Measurements from ENCODE around the gene RHOXF2.
"Not testable (repeated sequence)": the region's sequence is repeated elsewhere in the genome, so short reads cannot be mapped to it uniquely, and the experiment has no call there.

Gene RHOXF2

GRCh38 chrX:120158313-120158712, at the start of gene RHOXF2:
RHOXF2 (plus strand) TSS chrX:120158613; CDS start chrX:120158751, 138 bp downstream.
- H3K9ac ChIP-seq (ENCODE audit: low read length); H3K27me3 ChIP-seq (ENCODE audit: control insufficient read depth in 1 of 2, insufficient read depth in 2 of 2, low read length in 2 of 2); H3K9me3 ChIP-seq (ENCODE audit: low read length); H3K27ac ChIP-seq (ENCODE audit: low read depth, low read length); H3K4me3 ChIP-seq (ENCODE audit: low read depth in 1 of 2, low read length in 2 of 2); H3K36me3 ChIP-seq (ENCODE audit: insufficient read depth, low read length); H3K4me1 ChIP-seq (ENCODE audit: insufficient read depth, low read length): not testable (repeated sequence)

GRCh38 chrX:120109378-120109777, 49.0 kb upstream of the RHOXF2 start:
- H3K36me3 ChIP-seq (ENCODE audit: insufficient read depth, low read length) = no peaks in the 10 kb centered on the region
- H3K27me3 ChIP-seq (ENCODE audit: control insufficient read depth in 1 of 2, insufficient read depth in 2 of 2, low read length in 2 of 2) = no peaks in the 10 kb centered on the region
- H3K27ac ChIP-seq (ENCODE audit: low read depth, low read length) = no peak overlapping the region
- H3K9me3 ChIP-seq (ENCODE audit: low read length) = no peaks in the 10 kb centered on the region
- no peak overlapping the region for H3K4me3 ChIP-seq (ENCODE audit: low read depth in 1 of 2, low read length in 2 of 2)
- H3K4me1 ChIP-seq (ENCODE audit: insufficient read depth, low read length) = no peaks in the 10 kb centered on the region
- H3K9ac ChIP-seq (ENCODE audit: low read length) = no peak overlapping the region

GRCh38 chrX:120111611-120112010, 46.8 kb upstream of the RHOXF2 start:
- no peaks in the 10 kb centered on the region for H3K36me3 ChIP-seq (ENCODE audit: insufficient read depth, low read length)
- no peak overlapping the region for H3K27ac ChIP-seq (ENCODE audit: low read depth, low read length)
- no peaks in the 10 kb centered on the region for H3K9me3 ChIP-seq (ENCODE audit: low read length)
- no peak overlapping the region for H3K4me3 ChIP-seq (ENCODE audit: low read depth in 1 of 2, low read length in 2 of 2)
- no peaks in the 10 kb centered on the region for H3K27me3 ChIP-seq (ENCODE audit: control insufficient read depth in 1 of 2, insufficient read depth in 2 of 2, low read length in 2 of 2)
- no peak overlapping the region for H3K9ac ChIP-seq (ENCODE audit: low read length)
- H3K4me1 ChIP-seq (ENCODE audit: insufficient read depth, low read length) = no peaks in the 10 kb centered on the region

GRCh38 chrX:120115438-120115963, 42.9 kb upstream of the RHOXF2 start, which contains the start of gene RHOXF1:
RHOXF1 (minus strand) TSS chrX:120115913; CDS start chrX:120115862, 51 bp downstream.
- Histone ChIP-seq H3K27ac (ENCODE audit: low read depth, low read length) (no peak within 1 kb of the TSS), H3K4me1 (ENCODE audit: insufficient read depth, low read length) (no peaks in the 10 kb centered on the region), H3K36me3 (ENCODE audit: insufficient read depth, low read length) (no peaks in the 10 kb centered on the region), H3K4me3 (ENCODE audit: low read depth in 1 of 2, low read length in 2 of 2) (no peak within 1 kb of the TSS), H3K9me3 (ENCODE audit: low read length) (no peaks in the 10 kb centered on the region), H3K9ac (ENCODE audit: low read length) (no peak within 1 kb of the TSS), H3K27me3 (ENCODE audit: control insufficient read depth in 1 of 2, insufficient read depth in 2 of 2, low read length in 2 of 2) (no peaks in the 10 kb centered on the region)

GRCh38 chrX:120120223-120120622, 38.2 kb upstream of the RHOXF2 start:
- Histone ChIP-seq H3K27me3 (ENCODE audit: control insufficient read depth in 1 of 2, insufficient read depth in 2 of 2, low read length in 2 of 2) (no peaks in the 10 kb centered on the region), H3K4me3 (ENCODE audit: low read depth in 1 of 2, low read length in 2 of 2) (no peak overlapping the region), H3K36me3 (ENCODE audit: insufficient read depth, low read length) (no peaks in the 10 kb centered on the region), H3K9ac (ENCODE audit: low read length) (no peak overlapping the region), H3K4me1 (ENCODE audit: insufficient read depth, low read length) (peaks cover under 1% of the 10 kb centered on the region), H3K9me3 (ENCODE audit: low read length) (no peaks in the 10 kb centered on the region), H3K27ac (ENCODE audit: low read depth, low read length) (no peak overlapping the region)

- Histone ChIP-seq H3K4me3 (ENCODE audit: low read depth in 1 of 2, low read length in 2 of 2) (peak overlapping the region in 1 of 2 donors; percentile 32), H3K36me3 (ENCODE audit: insufficient read depth, low read length) (no peaks in the 10 kb centered on the region), H3K9me3 (ENCODE audit: low read length) (no peaks in the 10 kb centered on the region), H3K4me1 (ENCODE audit: insufficient read depth, low read length) (peaks cover 6% of the 10 kb centered on the region), H3K27me3 (ENCODE audit: control insufficient read depth in 1 of 2, insufficient read depth in 2 of 2, low read length in 2 of 2) (no peaks in the 10 kb centered on the region), H3K27ac (ENCODE audit: low read depth, low read length) (no peak overlapping the region), H3K9ac (ENCODE audit: low read length) (no peak overlapping the region)
These were observed 33.0 kb upstream of the RHOXF2 start for GRCh38 chrX:120125444-120125843.

- not testable (repeated sequence) for H3K9ac ChIP-seq (ENCODE audit: low read length); H3K9me3 ChIP-seq (ENCODE audit: low read length); H3K27me3 ChIP-seq (ENCODE audit: control insufficient read depth in 1 of 2, insufficient read depth in 2 of 2, low read length in 2 of 2); H3K27ac ChIP-seq (ENCODE audit: low read depth, low read length); H3K4me1 ChIP-seq (ENCODE audit: insufficient read depth, low read length); H3K4me3 ChIP-seq (ENCODE audit: low read depth in 1 of 2, low read length in 2 of 2); H3K36me3 ChIP-seq (ENCODE audit: insufficient read depth, low read length)
These were observed 30.0 kb upstream of the RHOXF2 start for GRCh38 chrX:120128306-120128846.

- no peak overlapping the region for H3K9ac ChIP-seq (ENCODE audit: low read length)
- peaks cover 0 to 4% of the 10 kb centered on the region in 2 donors for H3K27me3 ChIP-seq (ENCODE audit: control insufficient read depth in 1 of 2, insufficient read depth in 2 of 2, low read length in 2 of 2)
- no peaks in the 10 kb centered on the region for H3K36me3 ChIP-seq (ENCODE audit: insufficient read depth, low read length)
- no peak overlapping the region for H3K27ac ChIP-seq (ENCODE audit: low read depth, low read length)
- H3K4me1 ChIP-seq (ENCODE audit: insufficient read depth, low read length) = no peaks in the 10 kb centered on the region
- no peak overlapping the region for H3K4me3 ChIP-seq (ENCODE audit: low read depth in 1 of 2, low read length in 2 of 2)
- no peaks in the 10 kb centered on the region for H3K9me3 ChIP-seq (ENCODE audit: low read length)
These were observed 22.3 kb upstream of the RHOXF2 start for GRCh38 chrX:120136128-120136527.

- H3K4me3 ChIP-seq (ENCODE audit: low read depth in 1 of 2, low read length in 2 of 2) = no peak overlapping the region
- H3K27me3 ChIP-seq (ENCODE audit: control insufficient read depth in 1 of 2, insufficient read depth in 2 of 2, low read length in 2 of 2) = peaks cover 0 to 4% of the 10 kb centered on the region in 2 donors
- H3K36me3 ChIP-seq (ENCODE audit: insufficient read depth, low read length) = no peaks in the 10 kb centered on the region
- H3K27ac ChIP-seq (ENCODE audit: low read depth, low read length) = no peak overlapping the region
- no peaks in the 10 kb centered on the region for H3K4me1 ChIP-seq (ENCODE audit: insufficient read depth, low read length)
- H3K9ac ChIP-seq (ENCODE audit: low read length) = no peak overlapping the region
- H3K9me3 ChIP-seq (ENCODE audit: low read length) = no peaks in the 10 kb centered on the region
These were observed 21.6 kb upstream of the RHOXF2 start for GRCh38 chrX:120136840-120137239.

GRCh38 chrX:120137439-120137838, 21.0 kb upstream of the RHOXF2 start:
- peaks cover 0 to 4% of the 10 kb centered on the region in 2 donors for H3K27me3 ChIP-seq (ENCODE audit: control insufficient read depth in 1 of 2, insufficient read depth in 2 of 2, low read length in 2 of 2)
- no peak overlapping the region for H3K9ac ChIP-seq (ENCODE audit: low read length)
- H3K4me1 ChIP-seq (ENCODE audit: insufficient read depth, low read length) = no peaks in the 10 kb centered on the region
- H3K36me3 ChIP-seq (ENCODE audit: insufficient read depth, low read length) = no peaks in the 10 kb centered on the region
- no peak overlapping the region for H3K4me3 ChIP-seq (ENCODE audit: low read depth in 1 of 2, low read length in 2 of 2)
- H3K27ac ChIP-seq (ENCODE audit: low read depth, low read length) = no peak overlapping the region
- no peaks in the 10 kb centered on the region for H3K9me3 ChIP-seq (ENCODE audit: low read length)

GRCh38 chrX:120140293-120140981, 18.0 kb upstream of the RHOXF2 start:
- Histone ChIP-seq H3K27ac (ENCODE audit: low read depth, low read length) (no peak overlapping the region), H3K9ac (ENCODE audit: low read length) (no peak overlapping the region), H3K27me3 (ENCODE audit: control insufficient read depth in 1 of 2, insufficient read depth in 2 of 2, low read length in 2 of 2) (peaks cover 4 to 5% of the 10 kb centered on the region in 2 donors), H3K36me3 (ENCODE audit: insufficient read depth, low read length) (no peaks in the 10 kb centered on the region), H3K4me3 (ENCODE audit: low read depth in 1 of 2, low read length in 2 of 2) (no peak overlapping the region), H3K4me1 (ENCODE audit: insufficient read depth, low read length) (no peaks in the 10 kb centered on the region), H3K9me3 (ENCODE audit: low read length) (no peaks in the 10 kb centered on the region)
